GM18868 (cell line): Measurements from ENCODE around the gene RPS6KC1.
"Not testable (repeated sequence)": the region's sequence is repeated elsewhere in the genome, so short reads cannot be mapped to it uniquely, and the experiment has no call there.

Experiments
- ATAC-seq: cut with Tn5 transposase; IDR thresholded peaks from one replicate; pipeline ENCODE4 v1.9.1; 2021; ENCODE audit warnings: mild to moderate bottlenecking, moderate library complexity; ENCODE audit not compliant: unreplicated experiment

The RPS6KC1 gene

GRCh38 chr1:213054733-213055591 lies 3.9 kb downstream of the RPS6KC1 start:
- ATAC-seq = no peak

GRCh38 chr1:213055767-213056166 lies 4.7 kb downstream of the RPS6KC1 start:
- ATAC-seq = no peak

DNA sequence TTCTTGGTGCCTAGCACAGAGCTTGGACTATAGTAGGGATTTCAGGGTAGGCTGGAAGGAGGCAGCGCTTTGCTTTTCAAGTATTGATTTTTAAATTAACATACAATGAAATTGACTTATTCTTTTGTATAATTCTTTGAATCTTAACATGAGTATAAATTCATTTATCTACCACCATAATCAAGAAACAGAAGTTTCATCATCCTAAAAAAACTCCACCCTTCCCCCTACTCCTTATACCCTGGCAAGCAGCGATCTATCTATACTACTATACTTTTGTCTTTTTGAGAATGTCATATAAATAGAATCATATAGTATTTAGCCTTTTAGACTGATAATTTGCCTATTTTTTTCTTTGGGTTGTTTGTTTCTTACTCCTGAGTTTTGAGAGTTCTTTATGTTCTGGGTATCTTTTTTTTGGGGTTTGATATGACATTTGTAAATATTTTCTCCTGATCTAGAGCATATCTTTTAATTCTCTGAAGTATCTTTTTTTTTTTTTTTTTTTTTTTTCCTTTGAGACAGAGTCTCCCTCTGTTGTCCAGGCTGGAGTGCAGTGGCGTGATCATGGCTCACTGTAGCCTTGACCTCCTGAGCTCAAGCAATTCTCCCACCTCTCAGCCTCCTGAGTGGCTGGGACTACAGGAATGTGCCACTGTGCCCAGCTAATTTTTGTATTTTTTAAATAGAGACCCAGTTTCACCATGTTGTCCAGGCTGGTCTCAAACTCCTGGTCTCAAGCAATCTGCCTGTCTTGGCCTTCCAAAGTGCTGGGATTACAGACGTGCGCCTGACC lies 6.4 kb downstream of the RPS6KC1 start:
- ATAC-seq = no peak

- no peak for ATAC-seq
Measured at GRCh38 chr1:213060836-213061235, 9.8 kb downstream of the RPS6KC1 start.

DNA sequence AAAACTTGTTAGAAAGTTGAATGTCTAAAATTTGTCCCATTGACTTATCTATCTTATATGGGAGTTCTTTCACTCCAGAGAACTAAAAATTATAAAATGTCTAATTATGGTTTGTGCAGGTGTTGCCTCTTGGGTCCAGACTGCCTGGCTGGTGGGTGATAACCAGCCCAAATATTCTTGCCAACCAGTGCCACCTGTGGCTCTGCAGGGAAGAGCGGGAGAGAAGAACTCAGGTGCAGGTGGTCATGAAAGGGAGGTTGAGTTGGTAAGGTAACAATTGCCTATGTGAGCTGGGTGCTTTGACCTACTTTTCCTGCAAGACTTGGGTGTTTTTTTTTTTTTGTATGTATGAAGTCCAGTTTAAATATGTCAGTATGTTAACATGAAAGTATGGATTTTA lies 10.2 kb downstream of the RPS6KC1 start:
- no peak for ATAC-seq

DNA sequence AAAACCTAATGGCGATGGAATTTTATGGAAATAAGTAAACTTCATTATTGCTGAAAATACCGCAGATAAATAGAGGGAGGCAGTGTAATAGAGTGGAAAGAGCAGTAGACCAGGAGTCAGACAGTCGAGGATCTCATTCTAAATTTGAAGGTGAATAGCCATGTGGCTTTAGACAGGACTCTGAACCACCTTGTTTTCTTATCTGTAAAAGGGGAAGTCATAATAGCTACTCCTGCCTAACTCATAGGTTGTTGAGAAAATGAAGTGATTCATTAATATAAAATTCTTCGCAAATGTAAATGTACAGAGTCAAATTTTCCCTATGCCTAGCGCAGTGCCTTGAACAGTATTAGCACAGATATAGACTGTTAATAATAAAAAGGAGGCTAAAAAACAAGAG lies 14.8 kb downstream of the RPS6KC1 start:
- no peak for ATAC-seq

DNA sequence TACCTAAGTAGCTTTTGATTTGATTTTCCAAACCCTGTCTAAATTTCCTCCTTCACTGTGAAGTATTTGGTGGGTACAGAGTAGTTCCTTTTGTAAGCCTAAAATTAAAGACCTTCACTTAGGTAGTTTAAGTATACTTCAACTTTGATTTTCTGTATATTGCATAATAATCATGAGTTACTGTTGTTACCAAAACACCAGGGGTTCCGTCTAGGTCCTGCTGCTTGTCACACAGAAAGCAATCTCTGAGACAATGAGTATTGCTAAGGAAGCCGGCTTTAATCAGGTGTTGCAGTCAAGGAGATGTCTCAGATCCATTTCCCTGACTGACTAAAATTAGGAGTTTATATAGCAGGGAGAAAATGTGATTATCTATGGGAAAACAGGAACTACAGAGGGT lies 15.3 kb downstream of the RPS6KC1 start:
- ATAC-seq = no peak

DNA sequence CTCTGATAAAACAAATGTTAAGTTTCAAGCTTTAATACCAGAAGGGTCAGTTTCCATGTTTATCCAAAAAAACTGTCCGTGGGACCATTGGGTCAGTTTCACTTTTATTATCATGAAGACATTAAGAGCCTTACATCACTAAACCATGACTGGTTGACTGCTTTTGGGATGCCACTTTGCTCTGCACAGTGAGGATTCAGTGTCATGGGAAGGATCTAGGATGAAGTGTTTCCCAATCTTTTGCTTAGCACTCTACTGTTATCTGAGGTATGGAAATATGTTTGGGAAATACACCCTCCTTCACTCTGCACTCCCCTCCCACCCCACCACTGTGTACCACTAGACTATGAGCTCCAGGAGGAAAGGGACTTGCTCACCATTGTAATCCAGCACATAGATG lies 16.3 kb downstream of the RPS6KC1 start:
- no peak for ATAC-seq

DNA sequence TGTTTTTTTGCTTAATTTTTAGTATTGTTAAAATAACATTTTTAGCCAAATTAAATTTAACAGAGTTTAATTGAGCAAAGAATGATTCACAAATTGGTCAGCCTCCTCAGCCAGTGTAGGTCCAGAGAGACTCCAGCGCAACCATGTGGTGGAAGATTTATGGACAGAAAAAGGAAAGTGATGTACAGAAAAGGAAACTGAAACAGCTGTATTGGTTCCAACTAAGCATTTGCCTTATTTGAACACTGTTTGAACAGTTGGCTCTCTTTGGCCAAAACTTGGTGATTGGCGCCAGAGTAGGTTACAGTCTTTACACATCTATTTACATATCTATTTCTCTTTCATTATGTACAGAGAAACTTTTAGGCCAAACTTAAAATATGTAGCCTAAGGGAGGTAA lies 19.4 kb downstream of the RPS6KC1 start:
- peak; percentile 97 for ATAC-seq

DNA sequence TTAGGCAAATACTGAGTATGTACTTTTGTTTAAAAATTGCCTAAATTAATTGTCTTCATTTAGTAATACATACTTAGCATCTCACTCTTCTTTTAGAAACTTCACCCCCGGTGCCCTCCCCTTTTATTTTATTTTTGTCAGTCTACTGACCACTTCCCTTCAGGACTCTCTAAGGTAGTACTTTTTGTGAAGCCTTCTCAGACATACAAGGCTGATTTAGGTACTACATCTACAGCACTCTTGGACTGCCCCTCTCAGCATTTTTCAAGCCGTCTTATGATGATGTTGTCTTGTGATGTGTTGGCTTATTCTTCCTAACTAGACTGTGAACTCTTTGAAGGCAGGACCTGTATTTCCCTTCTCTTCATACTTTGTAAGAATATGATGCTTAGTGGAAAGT lies 24.7 kb downstream of the RPS6KC1 start:
- ATAC-seq = peak; percentile 90

DNA sequence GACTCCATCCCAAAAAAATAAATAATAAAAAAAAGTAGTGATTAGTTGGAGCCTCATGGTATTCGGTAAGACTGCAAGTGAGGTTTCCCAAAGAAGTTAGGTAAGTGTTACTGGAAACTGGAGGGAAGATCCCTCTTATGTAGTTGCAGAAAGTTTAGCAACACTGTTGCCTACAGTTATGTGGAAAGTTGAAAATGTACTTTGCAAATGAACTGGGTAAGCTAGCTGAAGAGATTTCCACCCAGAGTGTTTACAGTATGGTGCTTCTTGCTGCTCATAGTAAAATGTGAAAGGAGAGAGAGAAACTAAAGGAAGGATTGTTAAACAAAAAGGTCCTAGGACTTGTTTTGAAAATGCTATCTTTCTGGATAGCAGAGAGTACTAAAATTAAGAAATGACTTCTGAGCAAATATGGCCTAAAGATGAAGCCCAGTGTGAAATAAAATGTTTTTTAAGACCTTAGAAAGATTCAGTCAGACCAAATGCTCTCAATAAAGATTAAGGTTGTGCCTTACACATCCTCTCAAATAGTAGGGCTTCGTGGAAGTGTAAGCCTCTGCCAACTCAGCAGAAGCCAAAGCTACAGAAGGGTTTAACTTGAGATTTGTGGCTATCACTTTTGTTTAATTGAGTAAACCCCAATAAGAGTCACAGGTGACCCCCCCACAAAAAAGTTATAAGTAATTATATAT lies 31.5 kb downstream of the RPS6KC1 start:
- no peak for ATAC-seq

DNA sequence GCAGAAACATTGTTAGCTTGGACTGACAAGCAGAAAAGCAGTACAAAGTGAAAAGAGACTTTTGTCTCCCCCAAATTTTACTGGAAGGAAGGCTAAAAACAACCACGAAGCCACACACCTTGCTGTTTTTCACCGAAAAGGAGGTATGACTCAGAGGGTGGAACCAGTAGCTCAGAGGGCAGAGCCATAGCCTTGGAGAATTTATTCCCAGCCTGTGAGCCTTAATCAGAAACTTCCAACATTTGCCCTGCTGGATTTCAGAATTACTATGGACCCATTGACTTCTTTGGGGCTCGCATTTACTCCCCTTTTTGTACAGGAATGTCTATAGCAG lies 32.0 kb downstream of the RPS6KC1 start:
- no peak for ATAC-seq

- ATAC-seq = no peak
Measured at GRCh38 chr1:213087911-213088310, 36.9 kb downstream of the RPS6KC1 start.

GRCh38 chr1:213089924-213090677 lies 39.1 kb downstream of the RPS6KC1 start:
- no peak for ATAC-seq

GRCh38 chr1:213094446-213094845 lies 43.4 kb downstream of the RPS6KC1 start:
- ATAC-seq = no peak

DNA sequence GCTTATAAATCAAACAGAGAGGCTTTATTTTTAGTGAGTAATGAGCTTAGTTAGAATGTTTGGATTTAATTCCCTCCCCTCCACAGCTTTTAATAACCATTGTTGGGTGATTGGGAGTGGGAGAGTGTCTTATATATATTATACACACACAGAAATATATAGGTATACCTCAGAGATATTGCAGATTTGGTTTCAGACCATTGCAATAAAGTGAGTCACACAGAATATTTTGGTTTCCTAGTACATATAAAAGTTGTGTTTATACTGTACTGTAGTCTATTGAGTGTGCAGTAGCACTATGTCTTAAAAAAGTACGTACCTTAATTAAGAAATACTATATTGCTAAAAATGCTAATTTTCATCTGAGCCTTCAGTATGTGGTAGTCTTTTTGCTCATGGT lies 44.4 kb downstream of the RPS6KC1 start:
- ATAC-seq = no peak

GRCh38 chr1:213099682-213100399 lies 48.8 kb downstream of the RPS6KC1 start:
- no peak for ATAC-seq

GRCh38 chr1:213100565-213100964 lies 49.5 kb downstream of the RPS6KC1 start:
- ATAC-seq = not testable (repeated sequence)

- ATAC-seq = peak; percentile 68
Measured at GRCh38 chr1:213103377-213104306, 52.6 kb downstream of the RPS6KC1 start.
